HCT116 (cell line): Measurements from ENCODE around the gene ZSCAN16. TPM values are rescaled to one million over a fixed set of nuclear protein-coding genes. Genes with fewer than 3 reads are reported as not detected.

Source experiments
- ATAC-seq: fragments of 200-7000 bp; cut with Tn5 transposase; 2 replicates; pipeline ENCODE4 v1.9.1; 2020; ENCODE audit warnings: mild to moderate bottlenecking, moderate library complexity
- BruUV-seq: library from RNA; stranded (reverse); fragments of 400-500 nt; replicated peaks from 2 replicates; lab custom pipeline; 2021; lab: Mats Ljungman, UMichigan
- CTCF ChIA-PET: fragments of 300-600 bp; sonication (Branson Sonifier 250); formaldehyde crosslinking; loops from one replicate; lab custom pipeline; 2021; ENCODE audit warnings: antibody characterized with exemption; lab: Charles Lee
- POLR2A ChIA-PET: fragments of 300-600, 350-600 bp; sonication (Branson Sonifier 250); formaldehyde crosslinking; loops from one replicate; lab custom pipeline; 2021; ENCODE audit warnings: antibody characterized with exemption; lab: Charles Lee
- RAD21 ChIA-PET, 2 experiments: fragments of 300-600 bp; sonication (Branson Sonifier 250); formaldehyde crosslinking; loops; one replicate each; lab custom pipeline; 2023; ENCODE audit warnings: low total read pairs in 2 of 2; ENCODE audit not compliant: uncharacterized antibody in 2 of 2, unreplicated experiment in 2 of 2, low non-redundant PET in 1 of 2; lab: Charles Lee
- DNase-seq: peaks from one replicate; pipeline ENCODE4 v3.0.0-alpha.2; 2010; ENCODE audit warnings: low read depth, low spot score
- H2AFZ ChIP-seq: fragments of 200-600 bp; shearing (Covaris generic), sonication (generic); 2 replicates; pipeline ENCODE4 v1.6.1; 2017; ENCODE audit warnings: low read depth, mixed run types, mixed read lengths, antibody characterized with exemption, low read length; ENCODE audit not compliant: poor library complexity, severe bottlenecking
- H3K27ac ChIP-seq: 2 replicates; pipeline ENCODE4 v1.5.1; 2012; ENCODE audit warnings: low read depth, low read length
- H3K27me3 ChIP-seq: fragments of 200-600 bp; sonication (generic); 2 replicates; pipeline ENCODE4 v1.6.1; 2016; ENCODE audit warnings: mixed run types, low read length, mixed read lengths; ENCODE audit not compliant: insufficient read depth
- H3K36me3 ChIP-seq, 2 experiments: fragments of 200-500 bp in 1 of 2; fragments of 200-600 bp in 1 of 2; sonication (Bioruptor generic) in 1 of 2; sonication (generic) in 1 of 2; 2 replicates each; pipeline versions ENCODE4 v1.5.1 to v1.6.1; 2014 to 2016; ENCODE audit warnings: low read length in 2 of 2, inconsistent platforms in 1 of 2, mixed read lengths in 1 of 2, mixed run types in 1 of 2; ENCODE audit not compliant: insufficient read depth in 2 of 2, control insufficient read depth in 1 of 2
- H3K4me1 ChIP-seq, 2 experiments: fragments of 200-600 bp in 1 of 2; sonication (generic) in 1 of 2; 2 replicates each; pipeline versions ENCODE4 v1.5.1 to v1.6.1; 2012 to 2017; ENCODE audit warnings: low read length in 2 of 2, inconsistent platforms in 1 of 2, mild to moderate bottlenecking in 1 of 2, mixed read lengths in 1 of 2, mixed run types in 1 of 2, moderate library complexity in 1 of 2; ENCODE audit not compliant: insufficient read depth in 2 of 2, control insufficient read depth in 1 of 2
- H3K4me2 ChIP-seq: fragments of 200-600 bp; sonication (generic); 2 replicates; pipeline ENCODE4 v1.6.1; 2017; ENCODE audit warnings: mixed run types, low read length, mixed read lengths
- H3K4me3 ChIP-seq, 2 experiments: fragments of 200-600 bp in 1 of 2; sonication (generic) in 1 of 2; replicated peaks in 1 of 2; 2 replicates each; pipeline ENCODE4 v1.5.1; 2011 to 2016; ENCODE audit warnings: low read length in 2 of 2, control low read depth in 1 of 2, low read depth in 1 of 2, mild to moderate bottlenecking in 1 of 2, mixed read lengths in 1 of 2, mixed run types in 1 of 2
- H3K79me2 ChIP-seq: fragments of 200-600 bp; sonication (generic); 2 replicates; pipeline ENCODE4 v1.6.1; 2017; ENCODE audit warnings: mild to moderate bottlenecking, mixed run types, low read length, moderate library complexity, mixed read lengths; ENCODE audit not compliant: insufficient read depth
- H3K9ac ChIP-seq: fragments of 200-600 bp; sonication (generic); 2 replicates; pipeline ENCODE4 v1.6.1; 2016; ENCODE audit warnings: low read length, mixed read lengths
- H3K9me2 ChIP-seq: fragments of 200-600 bp; sonication (generic), shearing (Covaris generic); 2 replicates; pipeline ENCODE4 v1.6.1; 2017; ENCODE audit warnings: mixed run types, mild to moderate bottlenecking, moderate library complexity; ENCODE audit not compliant: insufficient read depth
- H3K9me3 ChIP-seq, 2 experiments: fragments of 200-500 bp in 1 of 2; fragments of 200-600 bp in 1 of 2; sonication (Bioruptor generic) in 1 of 2; sonication (generic) in 1 of 2; 2 replicates each; pipeline ENCODE4 v1.6.1; 2014 to 2017; ENCODE audit warnings: low read length in 2 of 2, mixed read lengths in 2 of 2, inconsistent platforms in 1 of 2, low read depth in 1 of 2, mild to moderate bottlenecking in 1 of 2, mixed run types in 1 of 2, moderate library complexity in 1 of 2; ENCODE audit not compliant: control insufficient read depth in 1 of 2, insufficient read depth in 1 of 2
- H4K20me1 ChIP-seq: fragments of 200-600 bp; sonication (generic), shearing (Covaris generic); 2 replicates; pipeline ENCODE4 v1.6.1; 2017; ENCODE audit warnings: mixed run types, mild to moderate bottlenecking, moderate library complexity; ENCODE audit not compliant: insufficient read depth
- ATF3 ChIP-seq: IDR thresholded peaks from 2 replicates; pipeline ENCODE4 v1.6.1; 2012
- CBX3 ChIP-seq: IDR thresholded peaks from 2 replicates; pipeline ENCODE4 v1.6.1; 2012; ENCODE audit warnings: low read depth
- CEBPB ChIP-seq: IDR thresholded peaks from 2 replicates; pipeline ENCODE4 v1.6.1; 2012; ENCODE audit warnings: low read depth
- ELF1 ChIP-seq: IDR thresholded peaks from 2 replicates; pipeline ENCODE4 v1.6.1; 2012; ENCODE audit warnings: low read depth, borderline replicate concordance
- EZH2 ChIP-seq: fragments of 200-600 bp; sonication (generic); IDR thresholded peaks from 2 replicates; pipeline ENCODE4 v1.6.1; 2017; ENCODE audit warnings: antibody characterized with exemption, mixed run types
- EZH2phosphoT487 ChIP-seq: fragments of 200-600 bp; IDR thresholded peaks from 2 replicates; pipeline ENCODE4 v1.6.1; 2018; ENCODE audit warnings: antibody characterized with exemption, borderline replicate concordance
- FOSL1 ChIP-seq: IDR thresholded peaks from 2 replicates; pipeline ENCODE4 v1.6.1; 2012; ENCODE audit warnings: low read depth
- JUND ChIP-seq: IDR thresholded peaks from 2 replicates; pipeline ENCODE4 v1.6.1; 2012
- MAX ChIP-seq: IDR thresholded peaks from 2 replicates; pipeline ENCODE4 v1.6.1; 2012
- POLR2A ChIP-seq: IDR thresholded peaks from 2 replicates; pipeline ENCODE4 v1.7.0; 2011; ENCODE audit warnings: borderline replicate concordance; ENCODE audit not compliant: insufficient read depth, insufficient read length; ENCODE audit errors: extremely low read depth
- POLR2AphosphoS5 ChIP-seq: IDR thresholded peaks from 2 replicates; pipeline ENCODE4 v1.6.1; 2011; ENCODE audit warnings: mild to moderate bottlenecking, low read depth, low read length, moderate library complexity
- RAD21 ChIP-seq: IDR thresholded peaks from 2 replicates; pipeline ENCODE4 v1.6.1; 2012; ENCODE audit warnings: low read depth, mild to moderate bottlenecking
- REST ChIP-seq: IDR thresholded peaks from 2 replicates; pipeline ENCODE4 v1.6.1; 2012; ENCODE audit warnings: low read depth
- SIN3A ChIP-seq: IDR thresholded peaks from 2 replicates; pipeline ENCODE4 v1.6.1; 2012; ENCODE audit warnings: low read depth
- SP1 ChIP-seq: IDR thresholded peaks from 2 replicates; pipeline ENCODE4 v1.6.1; 2012; ENCODE audit warnings: low read depth
- SRF ChIP-seq: IDR thresholded peaks from 2 replicates; pipeline ENCODE4 v1.6.1; 2012; ENCODE audit warnings: low read depth
- TCF7L2 ChIP-seq: IDR thresholded peaks from 2 replicates; pipeline ENCODE4 v1.7.0; 2011; ENCODE audit warnings: borderline replicate concordance, inconsistent platforms; ENCODE audit not compliant: insufficient read depth, insufficient read length; ENCODE audit errors: extremely low read depth
- ZBTB33 ChIP-seq: IDR thresholded peaks from 2 replicates; pipeline ENCODE4 v1.6.1; 2011; ENCODE audit warnings: mild to moderate bottlenecking, low read length, moderate library complexity; ENCODE audit not compliant: insufficient replicate concordance; ENCODE audit errors: extremely low read depth
- ZNF274 ChIP-seq: fragments of 200-500 bp; sonication (Bioruptor generic); IDR thresholded peaks from 2 replicates; pipeline ENCODE4 v1.6.1; 2014; ENCODE audit warnings: mild to moderate bottlenecking, low read depth, low read length, inconsistent platforms
- intact Hi-C: fragments of 100-400 bp; cut with micrococcal nuclease; formaldehyde crosslinking; loops from 2 replicates; pipeline ENCODE4 v1.10.0; 2022
- total RNA-seq: library from RNA; stranded (reverse); gene quantifications from one replicate; pipeline ENCODE4 v1.2.1, GENCODE V29; 2021; ENCODE audit not compliant: unreplicated experiment

Gene ZSCAN16
- total RNA-seq, 1 experiment from 2014 or later: 5.0 TPM

- Histone ChIP-seq H3K4me2 (peak overlapping the region; percentile 76), H2AFZ (no peak overlapping the region), H3K27me3 (no peaks in the 10 kb centered on the region), H3K27ac (peak overlapping the region; percentile 35; the same call in 1 of the 2 replicates), H3K9me3 (no peaks in the 10 kb centered on the region), H4K20me1 (no peaks in the 10 kb centered on the region), H3K9ac (peak overlapping the region; percentile 60), H3K9me2 (no peaks in the 10 kb centered on the region), H3K4me1 (peaks cover 7 to 12% of the 10 kb centered on the region in 2 experiments; a peak in 2 of 4 replicates), H3K4me3 (peak overlapping the region; percentile 73 to 79), H3K79me2 (peaks cover 58% of the 10 kb centered on the region), H3K36me3 (peaks cover 17 to 30% of the 10 kb centered on the region in 2 experiments; a peak in 3 of 4 replicates)
- ChIA-PET POLR2A (interaction anchor here (0.9 to 2.7 kb wide), 4 partner anchors 12 to 231 kb away, joined by 3 to 21 read pairs (median 4); partner anchors contain the start of gene ZKSCAN8), CTCF (no interaction called here), RAD21 (no interaction called here)
- BruUV-seq: TSS peak; percentile 68
- ATAC-seq (no peak; the same call in 1 of the 2 replicates), DNase-seq (no peak)
- TF ChIP-seq SIN3A: no peak
- no peak for TF ChIP-seq ATF3
- TF ChIP-seq SP1: no peak
- no peak for TF ChIP-seq REST
- no peak for TF ChIP-seq CBX3
- TF ChIP-seq ZBTB33: no peak
- TF ChIP-seq MAX: no peak
- no peak for TF ChIP-seq POLR2A
- TF ChIP-seq ELF1: no peak
- TF ChIP-seq FOSL1: no peak
- TF ChIP-seq TCF7L2: no peak
- TF ChIP-seq EZH2: no peak
- TF ChIP-seq JUND: no peak
- no peak for TF ChIP-seq RAD21
- TF ChIP-seq ZNF274: no peak
- no peak for TF ChIP-seq CEBPB
- TF ChIP-seq SRF: no peak
- no peak for TF ChIP-seq EZH2phosphoT487
- TF ChIP-seq POLR2AphosphoS5: no peak
- intact Hi-C loops: loop anchor here (2.0 kb wide), 1 partner anchor 16 kb away; the partner anchor contains the start of gene ZKSCAN8
Observed at GRCh38 chr6:28124971-28125353, 553 bp downstream of the ZSCAN16 start.
